D721Med (cell line): Measurements from ENCODE around the gene STOML1.

Experiments
- DNase-seq: peaks from one replicate; pipeline ENCODE4 v3.0.0; 2011; ENCODE audit warnings: low spot score; ENCODE audit not compliant: insufficient read length
- FAIRE-seq: peaks from 2 replicates; lab custom pipeline; 2011; peaks lifted over from hg19 to GRCh38; lab: Jason Lieb, UNC
- CTCF ChIP-seq: IDR thresholded peaks from 2 replicates; pipeline ENCODE4 v1.5.1; 2012; ENCODE audit warnings: mild to moderate bottlenecking, control low read depth; ENCODE audit not compliant: insufficient read depth; ENCODE audit errors: missing control alignments

STOML1 gene

DNA sequence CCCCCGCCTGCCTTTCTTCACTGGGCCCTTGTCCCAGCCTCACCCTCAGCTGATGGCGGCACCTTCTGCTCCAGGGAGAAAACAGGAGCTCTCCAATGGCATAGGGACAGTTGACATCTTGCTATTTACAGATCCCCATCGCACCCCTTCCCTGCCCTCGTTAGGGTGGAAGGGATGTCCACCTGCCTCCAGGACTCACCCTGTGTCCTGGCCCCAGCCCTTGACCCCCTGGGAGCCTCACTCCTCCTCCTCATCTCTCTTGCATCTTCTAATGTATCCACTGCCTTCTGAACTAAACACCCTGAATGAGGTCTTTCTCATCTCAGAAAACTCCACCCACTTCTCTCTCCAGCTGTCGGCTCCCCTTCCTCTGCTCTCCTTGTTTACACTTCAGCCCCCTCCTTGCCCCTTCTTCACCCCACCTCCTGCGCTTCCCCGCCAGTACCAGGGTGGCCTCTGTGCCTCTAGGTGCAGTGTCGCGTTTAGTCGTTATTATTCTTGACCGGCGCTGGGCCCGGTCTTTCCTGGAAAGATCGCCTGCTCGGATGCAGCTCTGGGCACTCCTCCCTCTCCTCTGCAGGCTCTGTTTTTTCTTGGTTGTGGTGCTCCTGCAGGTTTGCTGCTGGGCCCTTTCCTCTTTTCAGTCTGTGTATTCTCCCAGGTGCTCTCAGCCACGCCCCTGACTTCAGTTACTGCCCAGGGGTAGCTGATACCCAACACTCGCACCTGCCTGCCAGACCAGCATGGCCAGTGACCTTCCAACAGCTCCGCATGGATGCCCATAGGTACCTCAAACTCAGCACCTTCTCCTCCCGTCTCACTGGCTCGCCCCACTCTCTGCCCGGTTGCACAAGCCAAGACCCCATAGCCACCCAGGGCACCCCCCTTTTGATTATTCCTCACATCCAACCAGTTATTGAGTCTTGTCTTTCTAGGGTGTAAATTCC, 45.3 kb upstream of the STOML1 start:
- no peak for DNase-seq
- no peak for TF ChIP-seq CTCF
- no peak for FAIRE-seq

GRCh38 chr15:74036271-74037170, 44.4 kb upstream of the STOML1 start:
- FAIRE-seq, result no peak
- peak; percentile 84 for DNase-seq
- TF ChIP-seq CTCF, result peak; percentile 47

GRCh38 chr15:74035121-74036017, 43.3 kb upstream of the STOML1 start:
- TF ChIP-seq CTCF, result no peak
- DNase-seq (no peak), FAIRE-seq (no peak)

GRCh38 chr15:74034206-74034755, 42.2 kb upstream of the STOML1 start:
- no peak for TF ChIP-seq CTCF
- DNase-seq (no peak), FAIRE-seq (no peak)

DNA sequence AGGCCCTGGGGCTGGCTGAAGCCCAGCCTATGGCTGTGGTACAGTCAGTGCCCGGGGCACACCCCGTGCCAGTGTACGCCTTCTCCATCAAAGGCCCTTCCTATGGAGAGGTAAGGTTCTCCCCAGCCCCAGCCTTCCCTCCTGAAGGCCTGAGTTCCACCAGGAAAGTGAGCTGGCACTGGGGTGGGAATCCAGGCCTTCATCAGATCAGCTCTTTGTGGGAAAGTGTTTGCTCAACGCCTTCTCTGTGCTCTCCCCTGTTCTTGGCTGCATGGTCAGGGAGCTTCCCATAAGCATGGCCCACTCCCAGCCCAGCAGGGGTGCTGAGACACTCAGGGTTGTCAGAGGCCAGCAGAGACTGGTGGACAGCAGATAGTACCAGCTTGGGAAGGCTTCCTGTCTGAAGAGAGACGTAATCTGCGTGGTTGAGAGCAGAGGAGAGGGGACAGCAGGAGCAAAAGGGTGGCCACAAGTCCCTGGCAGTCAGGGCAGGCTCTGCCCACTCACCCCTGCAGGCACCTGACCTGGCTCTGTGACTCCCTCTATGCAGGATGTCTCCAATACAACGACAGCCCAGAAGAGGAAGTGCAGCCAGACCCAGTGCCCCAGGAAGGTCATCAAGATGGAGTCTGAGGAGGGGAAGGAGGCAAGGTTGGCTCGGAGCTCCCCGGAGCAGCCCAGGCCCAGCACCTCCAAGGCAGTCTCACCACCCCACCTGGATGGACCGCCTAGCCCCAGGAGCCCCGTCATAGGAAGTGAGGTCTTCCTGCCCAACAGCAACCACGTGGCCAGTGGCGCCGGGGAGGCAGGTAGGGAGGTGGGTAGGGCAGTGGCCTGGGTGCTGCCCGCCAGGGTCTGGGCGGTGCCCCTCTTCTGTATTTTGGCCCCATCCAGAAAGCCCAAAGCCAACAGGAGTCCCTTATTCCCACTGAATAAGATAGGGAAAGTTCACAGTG, 40.8 kb upstream of the STOML1 start:
- DNase-seq (no peak), FAIRE-seq (no peak)
- TF ChIP-seq CTCF, result no peak
